ENCODE measurements around the gene ARRDC2. TPM values are rescaled to one million over a fixed set of nuclear protein-coding genes. Genes with fewer than 3 reads are reported as not detected.
"Not testable (repeated sequence)": the region's sequence is repeated elsewhere in the genome, so short reads cannot be mapped to it uniquely, and the experiment has no call there.

Gene ARRDC2
- total RNA-seq, 1 donor from 2014 or later = 1.6 TPM

DNA sequence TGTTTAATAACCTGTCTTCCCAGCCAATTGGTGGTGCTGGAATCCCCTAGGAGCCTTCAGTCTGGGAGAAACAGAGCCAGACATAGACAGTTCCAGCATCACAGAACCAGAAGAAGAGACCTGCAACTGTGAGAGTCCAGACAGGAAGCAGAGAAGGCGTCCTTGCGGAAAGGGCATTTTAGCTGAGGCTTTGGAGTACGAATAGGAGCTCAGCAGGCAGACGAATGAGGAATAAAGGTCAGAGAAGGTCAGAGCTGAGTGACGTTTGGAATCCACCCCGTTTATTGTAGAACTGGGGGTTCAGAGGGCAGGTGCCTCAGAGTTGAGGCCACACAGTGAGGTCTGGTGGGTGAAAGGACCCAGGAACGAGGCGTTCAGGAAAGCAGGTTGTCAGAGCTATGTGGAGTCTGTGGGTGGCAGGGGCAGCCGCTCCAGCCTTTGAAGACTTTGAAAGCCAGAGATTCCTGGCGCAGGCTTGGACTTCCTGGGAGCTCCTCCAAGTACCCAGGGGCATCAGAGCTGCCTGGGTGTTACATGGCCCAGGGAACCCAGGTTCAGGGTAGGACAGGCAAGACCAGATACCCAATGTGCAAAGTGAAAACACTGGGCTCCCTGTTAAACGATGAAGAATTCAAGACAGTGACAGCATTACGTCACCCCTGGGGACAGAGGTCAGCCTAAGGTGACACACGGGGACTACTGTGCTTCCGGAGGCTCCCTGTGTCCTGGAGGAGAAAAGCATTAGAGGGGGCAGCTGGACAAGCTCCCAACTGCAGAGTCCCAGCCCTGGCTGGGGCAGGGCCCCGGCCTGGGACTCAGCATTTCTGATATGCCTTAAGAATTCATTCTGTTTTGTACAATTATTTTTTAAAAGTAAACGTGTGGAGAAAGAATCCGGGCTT, 5.5 kb downstream of the ARRDC2 start:
- FAIRE-seq (no peak), DNase-seq (ENCODE audit: low spot score in 2 of 2) (no peak)

DNA sequence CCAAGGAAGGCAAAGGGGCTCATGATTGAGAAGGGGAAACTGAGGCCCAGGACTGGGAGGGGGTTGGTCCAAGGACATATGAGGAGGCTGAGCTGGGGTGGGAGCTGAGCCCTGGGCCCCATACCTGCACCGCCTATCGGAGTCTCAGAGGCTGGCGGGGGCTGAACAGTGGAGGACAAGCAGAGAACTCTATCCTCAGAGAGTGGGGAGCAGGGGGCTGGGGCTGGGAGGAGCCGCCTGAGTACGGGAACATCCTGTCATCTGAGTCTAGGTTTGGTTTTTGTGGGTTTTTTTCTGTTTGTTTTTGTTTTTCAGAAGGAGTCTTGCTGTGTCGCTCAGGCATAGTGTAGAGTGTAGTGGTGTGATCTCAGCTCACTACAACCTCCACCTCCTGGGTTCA, 6.2 kb downstream of the ARRDC2 start:
- DNase-seq (ENCODE audit: low spot score in 2 of 2) (no peak), FAIRE-seq (no peak)

GRCh38 chr19:18016209-18016910, 8.4 kb downstream of the ARRDC2 start:
- FAIRE-seq = no peak
- DNase-seq (ENCODE audit: low spot score in 2 of 2) = no peak

- no peak for FAIRE-seq
- DNase-seq (ENCODE audit: low spot score in 2 of 2) = no peak
Observed at GRCh38 chr19:18017275-18018083, 9.5 kb downstream of the ARRDC2 start.

DNA sequence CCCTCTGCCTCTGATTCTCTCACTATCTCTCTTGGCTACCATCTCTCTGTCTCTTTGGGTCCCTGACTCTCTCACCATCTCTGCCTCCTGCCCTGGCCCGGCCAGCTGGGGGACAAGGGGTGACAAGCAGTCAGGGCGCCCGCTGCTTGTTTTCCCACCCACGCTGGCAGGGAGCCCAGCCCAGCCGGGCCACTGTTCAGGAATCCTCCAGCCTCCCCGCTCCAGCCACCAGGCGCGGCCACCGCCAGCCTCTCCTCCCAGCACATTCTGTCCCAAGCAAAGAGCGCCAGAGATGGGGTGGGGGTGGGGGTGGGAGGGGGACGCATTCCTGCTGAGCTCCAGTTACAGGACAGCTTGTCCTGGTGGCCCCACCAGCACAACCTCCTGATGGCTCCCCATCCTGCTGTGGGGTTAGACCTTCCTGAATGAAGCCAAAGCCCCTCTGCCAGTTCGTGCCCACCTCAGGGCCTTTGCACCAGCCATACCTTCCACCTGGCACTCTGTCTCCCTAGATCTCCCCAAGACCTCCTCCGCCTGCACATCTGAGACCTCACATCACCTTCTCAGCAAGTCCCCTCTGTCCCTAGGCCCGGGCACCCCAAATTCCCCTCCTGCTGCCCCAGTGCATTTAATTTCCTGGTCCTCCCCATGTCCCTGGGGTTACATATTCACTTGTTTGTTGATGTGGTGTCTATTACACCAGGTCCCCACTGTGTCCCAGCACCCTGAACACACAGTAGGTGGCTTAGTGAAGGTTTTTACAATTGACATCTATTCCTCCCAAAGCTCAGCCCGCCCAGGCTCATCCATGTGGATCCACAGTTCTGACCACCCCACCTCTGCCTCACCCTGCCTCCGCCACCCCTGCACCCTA, 12.5 kb downstream of the ARRDC2 start:
- FAIRE-seq (no peak), DNase-seq (ENCODE audit: low spot score in 2 of 2) (peak; percentile 60 to 82)

- FAIRE-seq (no peak), DNase-seq (ENCODE audit: low spot score in 2 of 2) (peak; percentile 41 to 67)
Observed at GRCh38 chr19:18021121-18021755, 13.3 kb downstream of the ARRDC2 start.

- DNase-seq (ENCODE audit: low spot score in 2 of 2) = no peak
- no peak for FAIRE-seq
Observed at GRCh38 chr19:18023622-18024251, 15.8 kb downstream of the ARRDC2 start.

GRCh38 chr19:18027151-18027550, 19.2 kb downstream of the ARRDC2 start:
- DNase-seq (ENCODE audit: low spot score in 2 of 2) (no peak), FAIRE-seq (no peak)

- FAIRE-seq (no peak), DNase-seq (ENCODE audit: low spot score in 2 of 2) (no peak)
Observed at GRCh38 chr19:18029617-18030338, 21.8 kb downstream of the ARRDC2 start.

- DNase-seq (ENCODE audit: low spot score in 2 of 2); FAIRE-seq: not testable (repeated sequence)
Observed at GRCh38 chr19:18031401-18031800, 23.4 kb downstream of the ARRDC2 start.

GRCh38 chr19:18032102-18032501, 24.1 kb downstream of the ARRDC2 start:
- FAIRE-seq = not testable (repeated sequence)

GRCh38 chr19:18041054-18041453, 33.1 kb downstream of the ARRDC2 start:
- FAIRE-seq = no peak

More at GRCh38 chr19:18032102-18032501, 24.1 kb downstream of the ARRDC2 start:
- not testable (repeated sequence) for DNase-seq (ENCODE audit: low spot score in 2 of 2)

DNA sequence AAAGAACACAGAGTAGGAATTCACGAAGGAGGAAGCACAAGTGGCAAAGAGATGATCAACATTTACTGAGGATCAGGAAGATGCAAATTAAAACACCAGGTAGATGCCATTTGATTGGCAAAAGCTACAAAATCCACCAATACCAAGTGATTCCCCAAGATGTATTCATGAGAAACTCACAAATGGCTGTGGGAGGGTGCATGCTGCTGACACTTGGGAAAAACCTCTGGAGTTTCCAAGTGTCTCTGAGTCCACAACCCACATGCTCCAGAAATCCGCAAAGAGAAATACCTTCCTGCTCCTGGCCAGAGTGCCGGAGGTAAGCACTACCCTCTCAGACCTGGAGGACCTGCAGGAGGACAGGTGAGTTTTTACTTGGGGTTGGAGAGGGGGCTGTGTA, 35.7 kb downstream of the ARRDC2 start:
- no peak for FAIRE-seq
- no peak for DNase-seq (ENCODE audit: low spot score in 2 of 2)

More at GRCh38 chr19:18041054-18041453, 33.1 kb downstream of the ARRDC2 start:
- no peak for DNase-seq (ENCODE audit: low spot score in 2 of 2)

- DNase-seq (ENCODE audit: low spot score in 2 of 2) (peak in 1 of 2 donors; percentile 56), FAIRE-seq (no peak)
Observed at GRCh38 chr19:18044825-18045304, 36.9 kb downstream of the ARRDC2 start.

GRCh38 chr19:18045307-18046050, 37.5 kb downstream of the ARRDC2 start:
- FAIRE-seq (no peak), DNase-seq (ENCODE audit: low spot score in 2 of 2) (no peak)

GRCh38 chr19:18046059-18046718, 38.2 kb downstream of the ARRDC2 start:
- FAIRE-seq = no peak
- DNase-seq (ENCODE audit: low spot score in 2 of 2) = no peak

- no peak for FAIRE-seq
- peak; percentile 62 to 81 for DNase-seq (ENCODE audit: low spot score in 2 of 2)
Observed at GRCh38 chr19:18049385-18049784, 41.4 kb downstream of the ARRDC2 start.

All from frontal cortex (tissue), 4 donors.